Uterus (tissue), 4 donors: ENCODE measurements around the gene MYO9A. TPM values are rescaled to one million over a fixed set of nuclear protein-coding genes. Genes with fewer than 3 reads are reported as not detected.

Experiments
- DNase-seq, 2 donors: peaks; one replicate each; pipeline ENCODE4 v3.0.0-alpha.2; 2019 to 2020
- H3K27ac ChIP-seq, 2 donors: fragments of 200-600 bp; sonication (generic); 1 replicate in 1 of 2; 2 replicates in 1 of 2; pipeline ENCODE4 v1.5.1; 2016 to 2018
- H3K27me3 ChIP-seq, 2 donors: fragments of 200-600 bp; sonication (generic); one replicate each; pipeline ENCODE4 v1.5.1; 2018 to 2019; ENCODE audit warnings: control low read depth in 1 of 2
- H3K36me3 ChIP-seq, 2 donors: fragments of 200-600 bp; sonication (generic); one replicate each; pipeline ENCODE4 v1.5.1; 2019; ENCODE audit warnings: control low read depth in 1 of 2
- H3K4me1 ChIP-seq, 2 donors: fragments of 200-600 bp; sonication (generic); one replicate each; pipeline ENCODE4 v1.5.1; 2018 to 2019; ENCODE audit warnings: control low read depth in 1 of 2
- H3K4me3 ChIP-seq, 2 donors: fragments of 200-600 bp; sonication (generic); 1 replicate in 1 of 2; 2 replicates in 1 of 2; pipeline ENCODE4 v1.5.1; 2018 to 2019; ENCODE audit warnings: mild to moderate bottlenecking in 1 of 2
- H3K9me3 ChIP-seq, 2 donors: fragments of 200-600 bp; sonication (generic); one replicate each; pipeline ENCODE4 v1.5.1; 2019; ENCODE audit warnings: control low read depth in 1 of 2
- CTCF ChIP-seq, 4 experiments: fragments of 200-600 bp in 2 of 4; fragments of 450-650 bp in 2 of 4; sonication (generic) in 2 of 4; IDR thresholded peaks; one replicate each; pipeline ENCODE4 v1.5.1; 2016 to 2019; ENCODE audit warnings: antibody characterized with exemption in 4 of 4, mild to moderate bottlenecking in 2 of 4, moderate library complexity in 1 of 4
- POLR2A ChIP-seq, 2 donors: fragments of 450-650 bp; IDR thresholded peaks; one replicate each; pipeline ENCODE4 v1.6.1; 2016; ENCODE audit warnings: antibody characterized with exemption in 2 of 2, mild to moderate bottlenecking in 1 of 2, moderate library complexity in 1 of 2
- intact Hi-C: fragments of 100-400 bp; cut with DNase I; formaldehyde crosslinking; loops from one replicate; pipeline ENCODE4 v1.15.1; 2023; ENCODE audit warnings: low total_unique reads
- total RNA-seq, 4 donors: library from RNA; depleted of rRNA in 3 of 4; stranded (reverse); fragments of >200 nt in 3 of 4; gene quantifications; one replicate each; pipeline versions ENCODE4 v1.1.0 to v1.2.4, GENCODE V29; 2014 to 2023
- donor health status: DM: yes; HTN: yes; CAD: no.

Gene MYO9A
- total RNA-seq, 4 donors from 2014 or later = 45.6 to 141 (median 90.0) TPM

DNA sequence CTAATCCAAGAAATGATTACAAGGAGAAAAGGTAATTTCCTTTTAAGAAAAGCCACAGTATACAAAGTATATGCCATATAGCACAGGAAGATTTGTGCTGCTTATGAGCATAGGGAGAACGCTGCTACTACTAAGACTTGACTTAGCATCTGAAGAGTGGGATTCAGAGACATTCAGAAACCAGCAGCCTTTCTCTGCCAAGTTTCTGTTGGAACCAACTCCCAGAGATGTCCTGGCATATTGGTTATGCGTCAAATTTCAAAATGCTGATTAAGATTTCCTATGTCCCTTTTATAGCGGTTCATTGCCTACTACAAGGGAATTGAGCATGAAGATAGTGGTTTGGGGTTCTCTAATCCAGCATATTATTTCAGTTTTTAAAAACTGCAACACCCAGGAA is 302.6 kb downstream of the MYO9A start:
- Histone ChIP-seq H3K27ac (no peak overlapping the region), H3K4me3 (no peak overlapping the region), H3K36me3 (no peaks in the 10 kb centered on the region), H3K9me3 (no peaks in the 10 kb centered on the region), H3K4me1 (no peaks in the 10 kb centered on the region), H3K27me3 (no peaks in the 10 kb centered on the region)
- intact Hi-C loops = no loop called here
- TF ChIP-seq POLR2A (IDR thresholded peaks at IDR 0.05) (no peak), CTCF (IDR thresholded peaks at IDR 0.05) (no peak)
- no peak for DNase-seq

DNA sequence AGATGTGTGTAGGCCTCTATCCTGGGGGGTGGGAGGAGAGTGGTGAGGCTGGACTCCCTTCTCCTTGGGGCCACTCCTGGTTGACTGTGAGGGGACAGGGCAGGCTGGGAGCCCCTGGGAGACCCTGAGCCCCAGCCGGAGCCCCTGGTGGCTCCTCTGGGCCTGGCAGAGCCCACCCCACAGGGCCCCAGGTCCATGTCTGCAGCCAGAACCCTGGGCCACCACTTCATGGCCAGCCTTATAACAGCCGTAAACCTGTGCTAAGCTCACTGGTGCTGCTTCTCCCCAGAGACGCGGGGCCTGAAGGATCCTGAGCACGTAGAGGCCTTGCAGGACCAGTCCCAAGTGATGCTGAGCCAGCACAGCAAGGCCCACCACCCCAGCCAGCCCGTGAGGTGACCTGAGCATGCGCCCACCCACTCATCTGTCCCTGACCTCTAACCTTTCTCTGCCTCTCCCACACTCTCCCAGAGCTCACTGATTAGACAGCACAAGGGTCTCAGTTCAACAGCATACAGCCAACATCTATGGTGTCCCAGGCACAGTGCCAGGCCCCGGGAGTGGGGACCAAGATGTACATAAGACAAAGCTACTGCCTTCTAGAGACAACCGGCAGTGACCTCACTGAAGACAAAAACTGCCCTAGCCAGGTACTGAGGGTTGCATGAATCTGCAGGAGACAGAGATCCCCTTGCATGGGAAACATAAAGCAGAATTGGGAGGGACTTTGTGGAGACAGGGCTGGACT is 304.1 kb downstream of the MYO9A start:
- H3K4me3 ChIP-seq = no peak overlapping the region
- H3K36me3 ChIP-seq = no peaks in the 10 kb centered on the region
- H3K27ac ChIP-seq = no peak overlapping the region
- intact Hi-C loops = no loop called here
- no peaks in the 10 kb centered on the region for H3K4me1 ChIP-seq
- DNase-seq = no peak
- no peaks in the 10 kb centered on the region for H3K9me3 ChIP-seq
- no peaks in the 10 kb centered on the region for H3K27me3 ChIP-seq
- no peak for TF ChIP-seq CTCF (IDR thresholded peaks at IDR 0.05)
- TF ChIP-seq POLR2A (IDR thresholded peaks at IDR 0.05) = no peak

GRCh38 chr15:71812966-71813722 is 304.8 kb downstream of the MYO9A start:
- H3K4me1 ChIP-seq = no peaks in the 10 kb centered on the region
- no peaks in the 10 kb centered on the region for H3K36me3 ChIP-seq
- H3K27ac ChIP-seq = no peak overlapping the region
- no peak overlapping the region for H3K4me3 ChIP-seq
- no peak for DNase-seq
- intact Hi-C loops = no loop called here
- no peaks in the 10 kb centered on the region for H3K27me3 ChIP-seq
- TF ChIP-seq CTCF (IDR thresholded peaks at IDR 0.05) (no peak), POLR2A (IDR thresholded peaks at IDR 0.05) (no peak)
- H3K9me3 ChIP-seq = no peaks in the 10 kb centered on the region

DNA sequence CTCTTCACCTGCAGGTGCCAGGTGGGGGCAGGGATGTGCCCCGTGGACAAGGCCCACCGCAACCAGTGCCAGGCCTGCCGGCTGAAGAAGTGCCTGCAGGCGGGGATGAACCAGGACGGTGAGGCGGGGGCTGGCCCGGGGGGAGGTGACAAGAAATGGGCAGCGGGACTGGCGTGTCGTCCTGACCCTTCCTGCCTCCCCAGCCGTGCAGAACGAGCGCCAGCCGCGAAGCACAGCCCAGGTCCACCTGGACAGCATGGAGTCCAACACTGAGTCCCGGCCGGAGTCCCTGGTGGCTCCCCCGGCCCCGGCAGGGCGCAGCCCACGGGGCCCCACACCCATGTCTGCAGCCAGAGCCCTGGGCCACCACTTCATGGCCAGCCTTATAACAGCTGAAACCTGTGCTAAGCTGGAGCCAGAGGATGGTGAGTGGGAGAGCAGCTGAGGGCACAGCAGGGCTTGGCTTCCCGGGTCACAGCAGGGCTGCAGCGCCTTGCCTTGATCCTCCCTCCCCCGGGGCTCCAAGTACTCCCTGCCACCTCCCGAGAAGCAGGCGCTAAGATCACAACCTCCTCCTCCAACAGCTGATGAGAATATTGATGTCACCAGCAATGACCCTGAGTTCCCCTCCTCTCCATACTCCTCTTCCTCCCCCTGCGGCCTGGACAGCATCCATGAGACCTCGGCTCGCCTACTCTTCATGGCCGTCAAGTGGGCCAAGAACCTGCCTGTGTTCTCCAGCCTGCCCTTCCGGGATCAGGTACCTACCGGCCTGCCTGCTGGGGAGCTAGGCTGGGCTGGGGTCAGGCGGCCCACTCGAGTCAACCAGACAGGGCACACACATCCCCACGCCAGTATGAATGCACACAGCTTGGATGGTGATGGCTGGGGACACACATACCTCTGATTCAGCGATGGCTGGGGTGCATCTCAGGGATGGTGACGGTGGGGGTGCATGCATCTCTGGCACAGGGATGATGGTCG is 305.9 kb downstream of the MYO9A start:
- H3K27me3 ChIP-seq = no peaks in the 10 kb centered on the region
- no peaks in the 10 kb centered on the region for H3K4me1 ChIP-seq
- no peak overlapping the region for H3K27ac ChIP-seq
- intact Hi-C loops = no loop called here
- H3K9me3 ChIP-seq = no peaks in the 10 kb centered on the region
- H3K4me3 ChIP-seq = no peak overlapping the region
- no peak for DNase-seq
- no peaks in the 10 kb centered on the region for H3K36me3 ChIP-seq
- TF ChIP-seq POLR2A (IDR thresholded peaks at IDR 0.05) = no peak

DNA sequence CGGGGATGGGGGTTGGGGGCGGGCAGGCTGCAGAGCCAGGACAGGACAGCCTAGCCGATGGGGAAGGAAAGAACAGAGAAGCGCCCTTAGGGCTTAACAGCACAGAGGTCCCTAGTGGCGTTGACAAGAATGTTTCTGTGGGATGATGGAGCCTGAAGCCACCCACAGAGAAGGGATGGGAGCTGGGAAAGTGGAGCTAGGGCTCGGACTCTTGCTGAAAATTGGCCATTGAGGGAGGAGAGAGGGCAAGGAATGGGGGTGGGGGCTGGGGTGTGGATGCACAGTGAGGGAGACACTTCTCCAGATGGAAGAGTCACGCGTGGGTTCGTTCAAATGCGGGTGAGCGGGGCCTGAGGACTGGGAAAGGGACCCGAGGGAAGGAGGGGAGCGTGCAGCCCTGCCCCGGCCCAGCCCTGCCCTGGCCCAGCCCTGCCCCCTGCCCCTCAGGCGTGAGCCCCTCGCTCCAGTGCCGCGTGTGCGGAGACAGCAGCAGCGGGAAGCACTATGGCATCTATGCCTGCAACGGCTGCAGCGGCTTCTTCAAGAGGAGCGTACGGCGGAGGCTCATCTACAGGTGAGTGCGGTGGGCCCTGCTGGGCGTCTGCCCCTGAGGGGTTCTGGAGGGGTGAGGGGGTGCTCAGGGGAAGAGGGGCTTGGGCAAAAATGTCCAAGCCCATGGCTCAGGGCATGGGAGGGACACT is 306.8 kb downstream of the MYO9A start:
- no peaks in the 10 kb centered on the region for H3K36me3 ChIP-seq
- H3K4me3 ChIP-seq = no peak overlapping the region
- no peak overlapping the region for H3K27ac ChIP-seq
- no peaks in the 10 kb centered on the region for H3K4me1 ChIP-seq
- H3K9me3 ChIP-seq = no peaks in the 10 kb centered on the region
- intact Hi-C loops = no loop called here
- DNase-seq = no peak
- TF ChIP-seq CTCF (IDR thresholded peaks at IDR 0.05) = no peak
- no peak for TF ChIP-seq POLR2A (IDR thresholded peaks at IDR 0.05)
- H3K27me3 ChIP-seq = no peaks in the 10 kb centered on the region
